Peyer's patch (tissue), 4 donors: ENCODE results near the gene KIAA1671. TPM values are rescaled to one million over a fixed set of nuclear protein-coding genes. Genes with fewer than 3 reads are reported as not detected.

Experiments used
- DNase-seq, 3 donors: peaks; one replicate each; pipeline ENCODE4 v3.0.0-alpha.2; 2017 to 2019
- H3K27ac ChIP-seq, 4 donors: fragments of 200-600 bp; sonication (generic); one replicate each; pipeline ENCODE4 v1.5.1; 2016 to 2019
- H3K27me3 ChIP-seq, 2 donors: fragments of 200-600 bp; sonication (generic); one replicate each; pipeline ENCODE4 v1.5.1; 2019
- H3K36me3 ChIP-seq, 3 donors: fragments of 200-600 bp; sonication (generic); one replicate each; pipeline ENCODE4 v1.5.1; 2016 to 2019
- H3K4me1 ChIP-seq, 4 donors: fragments of 200-600 bp; sonication (generic); one replicate each; pipeline ENCODE4 v1.5.1; 2016 to 2019
- H3K4me3 ChIP-seq, 4 donors: fragments of 200-600 bp; sonication (generic); 1 replicate in 3 of 4; 2 replicates in 1 of 4; pipeline ENCODE4 v1.5.1; 2016 to 2019; ENCODE audit warnings: mild to moderate bottlenecking in 1 of 4
- H3K9me3 ChIP-seq, 4 donors: fragments of 200-600 bp; sonication (generic); one replicate each; pipeline ENCODE4 v1.5.1; 2016 to 2019; ENCODE audit warnings: mild to moderate bottlenecking in 1 of 4
- CTCF ChIP-seq, 6 experiments: fragments of 450-650 bp in 4 of 6; fragments of 200-600 bp in 2 of 6; sonication (generic) in 1 of 6; IDR thresholded peaks; one replicate each; pipeline ENCODE4 v1.5.1; 2017 to 2019; ENCODE audit warnings: antibody characterized with exemption in 6 of 6, mild to moderate bottlenecking in 3 of 6, moderate library complexity in 1 of 6
- POLR2A ChIP-seq, 2 donors: fragments of 450-650 bp; IDR thresholded peaks; one replicate each; pipeline ENCODE4 v1.5.1; 2017; ENCODE audit warnings: antibody characterized with exemption in 2 of 2, mild to moderate bottlenecking in 2 of 2, moderate library complexity in 2 of 2
- total RNA-seq, 4 donors: library from RNA; depleted of rRNA; stranded (reverse); fragments of >200 nt; gene quantifications; one replicate each; pipeline ENCODE4 v1.1.0, GENCODE V29; 2016

KIAA1671 gene
- total RNA-seq, 4 donors from 2014 or later = 41.3 to 149 (median 113) TPM

- TF ChIP-seq POLR2A (IDR thresholded peaks at IDR 0.05) (no peak), CTCF (IDR thresholded peaks at IDR 0.05) (peak in 4 of 6 experiments; percentile 9 to 50 (median 44))
- Histone ChIP-seq H3K4me1 (peaks cover 0 to 39% (median 2%) of the 10 kb centered on the region in 4 donors), H3K27me3 (no peaks in the 10 kb centered on the region), H3K27ac (peak overlapping the region in 2 of 4 donors; percentile 77 to 78), H3K36me3 (peaks cover 0 to 17% (median 0%) of the 10 kb centered on the region in 3 donors), H3K4me3 (no peak overlapping the region), H3K9me3 (peaks cover 0 to 5% (median 0%) of the 10 kb centered on the region in 4 donors)
- DNase-seq = no peak
These were observed 98.6 kb downstream of the KIAA1671 start for GRCh38 chr22:25051073-25051472.

DNA sequence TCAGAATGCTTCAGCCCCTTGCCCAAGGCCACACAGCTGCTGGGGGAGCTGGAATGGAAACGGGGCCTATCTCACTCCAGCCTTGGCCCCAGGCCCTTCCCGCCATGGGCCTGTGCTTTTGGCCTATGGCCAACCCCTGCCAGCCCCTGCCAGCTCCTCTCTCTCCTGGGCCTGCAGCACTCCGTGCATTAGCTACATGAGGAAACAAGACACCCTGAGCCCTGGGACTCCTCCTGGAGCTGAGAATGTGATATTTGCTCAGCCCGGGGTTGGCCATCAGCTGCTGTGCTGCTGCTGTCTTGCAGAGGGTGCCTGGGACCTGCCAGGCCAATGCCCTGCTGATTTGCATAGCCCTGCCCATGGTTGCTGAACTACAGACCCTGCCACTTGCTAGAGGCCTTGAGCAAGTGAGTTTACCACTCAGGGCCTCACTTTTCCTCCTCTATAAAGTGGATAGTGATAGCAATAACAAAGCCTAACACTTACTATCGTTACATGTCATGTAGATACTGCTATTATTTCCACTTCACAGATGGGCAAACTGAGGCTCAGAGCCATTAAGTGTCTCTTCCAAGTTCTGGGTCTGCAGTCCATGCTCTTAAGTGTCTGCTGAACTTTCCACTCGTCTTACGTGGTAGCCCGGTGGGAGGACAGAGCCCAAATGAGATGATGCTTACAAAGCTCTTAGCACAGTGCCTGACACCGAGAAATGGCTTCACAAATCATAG is 99.6 kb downstream of the KIAA1671 start:
- Histone ChIP-seq H3K4me3 (no peak overlapping the region), H3K9me3 (peaks cover 0 to 5% (median 0%) of the 10 kb centered on the region in 4 donors), H3K27ac (peak overlapping the region in 3 of 4 donors; percentile 69 to 78 (median 77)), H3K27me3 (no peaks in the 10 kb centered on the region), H3K36me3 (peaks cover 0 to 17% (median 0%) of the 10 kb centered on the region in 3 donors), H3K4me1 (peaks cover 0 to 42% (median 2%) of the 10 kb centered on the region in 4 donors)
- TF ChIP-seq POLR2A (IDR thresholded peaks at IDR 0.05) (peak in 1 of 2 donors; percentile 33), CTCF (IDR thresholded peaks at IDR 0.05) (no peak)
- peak in 2 of 3 donors; percentile 74 to 75 for DNase-seq

DNA sequence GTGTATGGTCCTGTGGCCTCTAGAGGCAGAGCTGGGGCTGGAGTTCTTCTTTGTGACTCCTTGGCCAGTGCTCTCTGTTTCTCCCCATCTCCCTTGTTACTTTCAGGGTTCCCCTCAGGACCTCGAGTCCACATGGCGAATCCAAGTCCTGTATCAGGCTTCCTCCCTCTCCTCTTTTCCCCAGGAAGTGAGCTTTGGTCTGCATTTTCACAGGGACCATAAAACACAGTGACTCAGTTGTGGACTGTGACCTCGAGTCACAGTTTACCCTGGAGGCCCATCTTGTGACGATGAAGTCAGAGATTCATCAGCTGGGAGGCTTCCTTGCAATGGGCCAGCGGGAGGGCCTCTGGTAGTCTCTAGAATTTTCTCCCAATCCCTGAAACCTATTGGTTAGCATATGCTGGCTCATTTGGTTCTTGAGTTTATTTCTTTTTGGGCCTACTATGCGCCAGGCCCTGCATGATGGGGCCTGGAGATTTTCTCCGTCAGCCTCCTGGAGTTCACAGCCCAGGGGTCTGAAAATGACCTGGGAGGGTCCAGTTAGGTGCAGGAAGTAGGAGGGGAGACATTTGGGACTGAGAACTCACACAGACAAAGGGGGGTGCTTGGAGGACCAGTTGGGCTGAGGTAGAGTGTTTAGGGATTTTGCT is 100.8 kb downstream of the KIAA1671 start:
- no peaks in the 10 kb centered on the region for H3K27me3 ChIP-seq
- peak overlapping the region in 3 of 4 donors; percentile 69 to 78 (median 77) for H3K27ac ChIP-seq
- TF ChIP-seq POLR2A (IDR thresholded peaks at IDR 0.05) (peak in 1 of 2 donors; percentile 43), CTCF (IDR thresholded peaks at IDR 0.05) (peak in 2 of 6 experiments; percentile 6 to 8)
- DNase-seq = peak in 2 of 3 donors; percentile 64 to 81
- no peak overlapping the region for H3K4me3 ChIP-seq
- peaks cover 0 to 43% (median 2%) of the 10 kb centered on the region in 4 donors for H3K4me1 ChIP-seq
- H3K9me3 ChIP-seq = peaks cover 0 to 5% (median 0%) of the 10 kb centered on the region in 4 donors
- H3K36me3 ChIP-seq = peaks cover 0 to 20% (median 0%) of the 10 kb centered on the region in 3 donors

GRCh38 chr22:25054943-25055511 is 102.5 kb downstream of the KIAA1671 start:
- Histone ChIP-seq H3K27me3 (no peaks in the 10 kb centered on the region), H3K36me3 (peaks cover 0 to 12% (median 0%) of the 10 kb centered on the region in 3 donors), H3K27ac (peak overlapping the region in 3 of 4 donors; percentile 69 to 78 (median 76)), H3K4me1 (peaks cover 0 to 43% (median 2%) of the 10 kb centered on the region in 4 donors), H3K9me3 (peaks cover 0 to 5% (median 0%) of the 10 kb centered on the region in 4 donors), H3K4me3 (no peak overlapping the region)
- peak in 1 of 3 donors; percentile 60 for DNase-seq
- TF ChIP-seq POLR2A (IDR thresholded peaks at IDR 0.05) = peak in 1 of 2 donors; percentile 11
- no peak for TF ChIP-seq CTCF (IDR thresholded peaks at IDR 0.05)
